GM10266 (cell line): Measurements from ENCODE around the gene TAS2R30.

Experiments used
- DNase-seq: peaks from one replicate; pipeline ENCODE4 v3.0.0; 2012; ENCODE audit errors: extremely low spot score
- CTCF ChIP-seq: IDR thresholded peaks from 2 replicates; pipeline ENCODE4 v1.5.1; 2012; ENCODE audit warnings: mild to moderate bottlenecking, low read depth; ENCODE audit not compliant: control insufficient read depth, insufficient read depth; ENCODE audit errors: missing control alignments

TAS2R30 gene

GRCh38 chr12:11134305-11134704 lies at the start of gene TAS2R30:
TSS of gene TAS2R30 (minus strand) at chr12:11134644. CDS start at chr12:11134244, 400 bp downstream.
- no peak for TF ChIP-seq CTCF
- DNase-seq = no peak

- no peak for DNase-seq
- TF ChIP-seq CTCF = no peak
Observed at GRCh38 chr12:11183011-11183410, 48.6 kb upstream of the TAS2R30 start.

- no peak for DNase-seq
- no peak for TF ChIP-seq CTCF
Observed at GRCh38 chr12:11182529-11182928, 48.1 kb upstream of the TAS2R30 start.

DNA sequence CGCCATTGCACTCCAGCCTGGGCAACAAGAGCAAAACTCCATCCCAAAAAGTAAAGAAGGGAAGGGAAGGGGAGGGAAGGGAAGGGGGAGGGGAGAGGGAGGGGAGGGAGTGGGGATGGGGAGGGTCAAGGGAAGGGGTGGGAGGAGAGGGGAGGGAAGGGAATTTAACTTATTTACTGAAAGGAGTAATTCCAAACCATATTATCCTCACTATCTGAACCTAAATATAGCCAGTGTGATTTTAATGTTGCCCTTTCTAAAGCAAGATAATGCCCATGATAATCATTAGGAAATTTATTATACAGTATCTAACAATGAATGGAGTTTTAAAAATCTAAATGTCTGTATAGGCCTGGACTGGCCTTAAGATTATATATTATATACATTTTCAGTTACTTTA lies 43.8 kb upstream of the TAS2R30 start:
- TF ChIP-seq CTCF = no peak
- DNase-seq = no peak

GRCh38 chr12:11174022-11174421 lies 39.6 kb upstream of the TAS2R30 start:
- DNase-seq = no peak
- TF ChIP-seq CTCF = no peak

- TF ChIP-seq CTCF = no peak
- DNase-seq = no peak
Observed at GRCh38 chr12:11171969-11172675, 37.7 kb upstream of the TAS2R30 start.

DNA sequence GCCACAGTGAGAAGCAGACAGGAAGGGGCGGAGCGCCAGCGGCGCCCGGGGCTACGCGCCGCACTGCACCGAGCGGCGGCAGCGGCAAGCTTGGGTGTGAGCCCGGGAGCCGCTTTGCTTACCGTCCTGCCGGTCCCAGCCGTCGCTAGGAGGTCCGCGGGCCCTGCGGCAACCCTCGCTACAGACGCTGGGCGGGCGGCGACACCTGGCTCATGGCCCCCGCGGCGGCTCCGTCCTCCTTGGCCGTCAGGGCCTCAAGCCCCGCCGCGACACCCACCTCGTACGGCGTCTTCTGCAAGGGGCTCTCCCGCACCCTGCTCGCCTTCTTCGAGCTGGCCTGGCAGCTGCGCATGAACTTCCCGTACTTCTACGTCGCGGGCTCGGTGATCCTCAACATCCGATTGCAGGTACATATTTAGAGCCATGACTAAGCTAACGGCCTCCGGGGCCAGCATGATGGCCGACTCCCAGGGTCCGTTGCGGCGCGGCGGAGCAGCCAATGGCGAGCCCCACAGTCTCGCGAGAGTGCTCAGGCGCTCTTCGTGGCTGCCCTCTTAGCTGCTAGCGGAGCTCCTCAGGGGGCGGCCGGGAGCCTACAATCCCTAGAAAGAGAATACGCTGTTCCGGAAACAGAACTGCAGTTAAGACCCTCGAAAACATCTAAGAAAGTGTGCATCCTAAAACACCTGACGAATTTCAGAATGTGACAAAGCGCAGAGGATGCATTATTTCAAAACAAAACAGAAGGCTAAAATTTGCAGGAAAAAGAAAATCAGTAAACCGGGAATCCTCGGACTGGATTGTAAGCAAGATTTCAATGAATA lies 36.9 kb upstream of the TAS2R30 start, which contains the start of gene SMIM10L1:
TSS of gene SMIM10L1 (plus strand) at position 50 of the 824 bp plus-strand sequence. CDS start at position 213, 163 bp downstream.
- TF ChIP-seq CTCF = no peak
- DNase-seq = peak; percentile 87
